ENCODE results near the gene KIF1A. TPM values are rescaled to one million over a fixed set of nuclear protein-coding genes. Genes with fewer than 3 reads are reported as not detected.

Gene KIF1A
- total and polyA plus RNA-seq, 2 of the 13 experiments (the other 11 are each of a cell fraction or from before 2014, with no cell fraction given), result 0.01 TPM; not detected in 1

GRCh38 chr2:240851078-240851991, 31.3 kb upstream of the KIF1A start (continued):
- TF ChIP-seq, protein P1, sequence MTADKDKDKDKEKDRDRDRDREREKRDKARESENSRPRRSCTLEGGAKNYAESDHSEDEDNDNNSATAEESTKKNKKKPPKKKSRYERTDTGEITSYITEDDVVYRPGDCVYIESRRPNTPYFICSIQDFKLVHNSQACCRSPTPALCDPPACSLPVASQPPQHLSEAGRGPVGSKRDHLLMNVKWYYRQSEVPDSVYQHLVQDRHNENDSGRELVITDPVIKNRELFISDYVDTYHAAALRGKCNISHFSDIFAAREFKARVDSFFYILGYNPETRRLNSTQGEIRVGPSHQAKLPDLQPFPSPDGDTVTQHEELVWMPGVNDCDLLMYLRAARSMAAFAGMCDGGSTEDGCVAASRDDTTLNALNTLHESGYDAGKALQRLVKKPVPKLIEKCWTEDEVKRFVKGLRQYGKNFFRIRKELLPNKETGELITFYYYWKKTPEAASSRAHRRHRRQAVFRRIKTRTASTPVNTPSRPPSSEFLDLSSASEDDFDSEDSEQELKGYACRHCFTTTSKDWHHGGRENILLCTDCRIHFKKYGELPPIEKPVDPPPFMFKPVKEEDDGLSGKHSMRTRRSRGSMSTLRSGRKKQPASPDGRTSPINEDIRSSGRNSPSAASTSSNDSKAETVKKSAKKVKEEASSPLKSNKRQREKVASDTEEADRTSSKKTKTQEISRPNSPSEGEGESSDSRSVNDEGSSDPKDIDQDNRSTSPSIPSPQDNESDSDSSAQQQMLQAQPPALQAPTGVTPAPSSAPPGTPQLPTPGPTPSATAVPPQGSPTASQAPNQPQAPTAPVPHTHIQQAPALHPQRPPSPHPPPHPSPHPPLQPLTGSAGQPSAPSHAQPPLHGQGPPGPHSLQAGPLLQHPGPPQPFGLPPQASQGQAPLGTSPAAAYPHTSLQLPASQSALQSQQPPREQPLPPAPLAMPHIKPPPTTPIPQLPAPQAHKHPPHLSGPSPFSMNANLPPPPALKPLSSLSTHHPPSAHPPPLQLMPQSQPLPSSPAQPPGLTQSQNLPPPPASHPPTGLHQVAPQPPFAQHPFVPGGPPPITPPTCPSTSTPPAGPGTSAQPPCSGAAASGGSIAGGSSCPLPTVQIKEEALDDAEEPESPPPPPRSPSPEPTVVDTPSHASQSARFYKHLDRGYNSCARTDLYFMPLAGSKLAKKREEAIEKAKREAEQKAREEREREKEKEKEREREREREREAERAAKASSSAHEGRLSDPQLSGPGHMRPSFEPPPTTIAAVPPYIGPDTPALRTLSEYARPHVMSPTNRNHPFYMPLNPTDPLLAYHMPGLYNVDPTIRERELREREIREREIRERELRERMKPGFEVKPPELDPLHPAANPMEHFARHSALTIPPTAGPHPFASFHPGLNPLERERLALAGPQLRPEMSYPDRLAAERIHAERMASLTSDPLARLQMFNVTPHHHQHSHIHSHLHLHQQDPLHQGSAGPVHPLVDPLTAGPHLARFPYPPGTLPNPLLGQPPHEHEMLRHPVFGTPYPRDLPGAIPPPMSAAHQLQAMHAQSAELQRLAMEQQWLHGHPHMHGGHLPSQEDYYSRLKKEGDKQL (CRISPR knock-in tag; IDR thresholded peaks at IDR 0.05; ENCODE audit: low read depth), result no peak
- TF ChIP-seq ZBTB40 (IDR thresholded peaks at IDR 0.05) (no peak), ZBTB40 (CRISPR knock-in tag; IDR thresholded peaks at IDR 0.05) (no peak), SALL2 (CRISPR knock-in tag; IDR thresholded peaks at IDR 0.05) (no peak), ZNF850 (CRISPR knock-in tag; conservative IDR thresholded peaks at IDR 0.05) (no peak), SMC3 (IDR thresholded peaks at IDR 0.05; ENCODE audit: low read length) (peak; percentile 88), ZNF513 (CRISPR knock-in tag; conservative IDR thresholded peaks at IDR 0.05) (no peak), HNRNPL (IDR thresholded peaks at IDR 0.05; ENCODE audit: low read depth, low read length) (peak; percentile 83)
- TF ChIP-seq, protein P2, sequence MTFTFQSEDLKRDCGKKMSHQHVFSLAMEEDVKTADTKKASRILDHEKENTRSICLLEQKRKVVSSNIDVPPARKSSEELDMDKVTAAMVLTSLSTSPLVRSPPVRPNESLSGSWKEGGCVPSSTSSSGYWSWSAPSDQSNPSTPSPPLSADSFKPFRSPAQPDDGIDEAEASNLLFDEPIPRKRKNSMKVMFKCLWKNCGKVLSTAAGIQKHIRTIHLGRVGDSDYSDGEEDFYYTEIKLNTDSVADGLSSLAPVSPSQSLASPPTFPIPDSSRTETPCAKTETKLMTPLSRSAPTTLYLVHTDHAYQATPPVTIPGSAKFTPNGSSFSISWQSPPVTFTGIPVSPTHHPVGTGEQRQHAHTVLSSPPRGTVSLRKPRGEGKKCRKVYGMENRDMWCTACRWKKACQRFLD (CRISPR knock-in tag; IDR thresholded peaks at IDR 0.05; ENCODE audit: borderline replicate concordance), result no peak
